ENCODE results near the gene SUPT3H. TPM values are rescaled to one million over a fixed set of nuclear protein-coding genes. Genes with fewer than 3 reads are reported as not detected.

Gene SUPT3H
- total RNA-seq, 1 donor from 2014 or later, result 9.9 TPM

GRCh38 chr6:44800171-44800783 lies 577.5 kb downstream of the SUPT3H start:
- Histone ChIP-seq H3K27ac (ENCODE audit: low read depth, low read length) (no peak overlapping the region), H3K4me3 (ENCODE audit: low read length in 3 of 3) (peak overlapping the region in 1 of 3 donors; percentile 38), H3K9me3 (ENCODE audit: control insufficient read depth in 3 of 3, low read length in 3 of 3) (no peaks in the 10 kb centered on the region), H3K4me1 (ENCODE audit: control insufficient read depth in 3 of 3, insufficient read depth in 3 of 3, low read length in 3 of 3) (peaks cover 14 to 19% (median 16%) of the 10 kb centered on the region in 3 donors), H3K27me3 (ENCODE audit: control insufficient read depth in 3 of 3, insufficient read depth in 3 of 3, low read length in 3 of 3) (peaks cover 0 to 7% (median 0%) of the 10 kb centered on the region in 3 donors), H3K36me3 (ENCODE audit: control insufficient read depth in 3 of 3, insufficient read depth in 3 of 3, low read length in 3 of 3) (no peaks in the 10 kb centered on the region), H3K9ac (ENCODE audit: low read depth in 1 of 3, low read length in 3 of 3) (peak overlapping the region in 1 of 3 donors; percentile 11)

GRCh38 chr6:44797746-44798145 lies 580.0 kb downstream of the SUPT3H start:
- Histone ChIP-seq H3K4me1 (ENCODE audit: control insufficient read depth in 3 of 3, insufficient read depth in 3 of 3, low read length in 3 of 3) (peaks cover 16 to 19% (median 17%) of the 10 kb centered on the region in 3 donors), H3K9me3 (ENCODE audit: control insufficient read depth in 3 of 3, low read length in 3 of 3) (no peaks in the 10 kb centered on the region), H3K36me3 (ENCODE audit: control insufficient read depth in 3 of 3, insufficient read depth in 3 of 3, low read length in 3 of 3) (no peaks in the 10 kb centered on the region), H3K9ac (ENCODE audit: low read depth in 1 of 3, low read length in 3 of 3) (no peak overlapping the region), H3K27me3 (ENCODE audit: control insufficient read depth in 3 of 3, insufficient read depth in 3 of 3, low read length in 3 of 3) (peaks cover 0 to 12% (median 0%) of the 10 kb centered on the region in 3 donors), H3K27ac (ENCODE audit: low read depth, low read length) (no peak overlapping the region), H3K4me3 (ENCODE audit: low read length in 3 of 3) (no peak overlapping the region)

- H3K4me1 ChIP-seq (ENCODE audit: control insufficient read depth in 3 of 3, insufficient read depth in 3 of 3, low read length in 3 of 3), result peaks cover 4 to 8% (median 7%) of the 10 kb centered on the region in 3 donors
Measured at GRCh38 chr6:44795326-44795725, 582.4 kb downstream of the SUPT3H start.

GRCh38 chr6:44789806-44790205 lies 587.9 kb downstream of the SUPT3H start:
- Histone ChIP-seq H3K9me3 (ENCODE audit: control insufficient read depth in 3 of 3, low read length in 3 of 3) (no peaks in the 10 kb centered on the region), H3K9ac (ENCODE audit: low read depth in 1 of 3, low read length in 3 of 3) (no peak overlapping the region), H3K36me3 (ENCODE audit: control insufficient read depth in 3 of 3, insufficient read depth in 3 of 3, low read length in 3 of 3) (no peaks in the 10 kb centered on the region), H3K4me1 (ENCODE audit: control insufficient read depth in 3 of 3, insufficient read depth in 3 of 3, low read length in 3 of 3) (peaks cover 0 to 9% (median 0%) of the 10 kb centered on the region in 3 donors), H3K4me3 (ENCODE audit: low read length in 3 of 3) (no peak overlapping the region), H3K27me3 (ENCODE audit: control insufficient read depth in 3 of 3, insufficient read depth in 3 of 3, low read length in 3 of 3) (peaks cover 0 to 10% (median 0%) of the 10 kb centered on the region in 3 donors), H3K27ac (ENCODE audit: low read depth, low read length) (no peak overlapping the region)

More at GRCh38 chr6:44795326-44795725, 582.4 kb downstream of the SUPT3H start:
- Histone ChIP-seq H3K27me3 (ENCODE audit: control insufficient read depth in 3 of 3, insufficient read depth in 3 of 3, low read length in 3 of 3) (peaks cover 0 to 10% (median 0%) of the 10 kb centered on the region in 3 donors), H3K9me3 (ENCODE audit: control insufficient read depth in 3 of 3, low read length in 3 of 3) (no peaks in the 10 kb centered on the region), H3K36me3 (ENCODE audit: control insufficient read depth in 3 of 3, insufficient read depth in 3 of 3, low read length in 3 of 3) (no peaks in the 10 kb centered on the region), H3K27ac (ENCODE audit: low read depth, low read length) (no peak overlapping the region), H3K9ac (ENCODE audit: low read depth in 1 of 3, low read length in 3 of 3) (no peak overlapping the region), H3K4me3 (ENCODE audit: low read length in 3 of 3) (no peak overlapping the region)

GRCh38 chr6:44789061-44789460 lies 588.7 kb downstream of the SUPT3H start:
- Histone ChIP-seq H3K4me3 (ENCODE audit: low read length in 3 of 3) (no peak overlapping the region), H3K27me3 (ENCODE audit: control insufficient read depth in 3 of 3, insufficient read depth in 3 of 3, low read length in 3 of 3) (peaks cover 0 to 10% (median 0%) of the 10 kb centered on the region in 3 donors), H3K4me1 (ENCODE audit: control insufficient read depth in 3 of 3, insufficient read depth in 3 of 3, low read length in 3 of 3) (peaks cover 0 to 6% (median 0%) of the 10 kb centered on the region in 3 donors), H3K27ac (ENCODE audit: low read depth, low read length) (no peak overlapping the region), H3K36me3 (ENCODE audit: control insufficient read depth in 3 of 3, insufficient read depth in 3 of 3, low read length in 3 of 3) (no peaks in the 10 kb centered on the region), H3K9me3 (ENCODE audit: control insufficient read depth in 3 of 3, low read length in 3 of 3) (peaks cover 0 to 3% (median 0%) of the 10 kb centered on the region in 3 donors), H3K9ac (ENCODE audit: low read depth in 1 of 3, low read length in 3 of 3) (no peak overlapping the region)

GRCh38 chr6:44788387-44788981 lies 589.2 kb downstream of the SUPT3H start:
- Histone ChIP-seq H3K4me1 (ENCODE audit: control insufficient read depth in 3 of 3, insufficient read depth in 3 of 3, low read length in 3 of 3) (peaks cover 0 to 6% (median 0%) of the 10 kb centered on the region in 3 donors), H3K4me3 (ENCODE audit: low read length in 3 of 3) (no peak overlapping the region), H3K9ac (ENCODE audit: low read depth in 1 of 3, low read length in 3 of 3) (no peak overlapping the region), H3K36me3 (ENCODE audit: control insufficient read depth in 3 of 3, insufficient read depth in 3 of 3, low read length in 3 of 3) (no peaks in the 10 kb centered on the region), H3K27ac (ENCODE audit: low read depth, low read length) (no peak overlapping the region), H3K27me3 (ENCODE audit: control insufficient read depth in 3 of 3, insufficient read depth in 3 of 3, low read length in 3 of 3) (peaks cover 0 to 10% (median 0%) of the 10 kb centered on the region in 3 donors), H3K9me3 (ENCODE audit: control insufficient read depth in 3 of 3, low read length in 3 of 3) (peaks cover 0 to 3% (median 0%) of the 10 kb centered on the region in 3 donors)

- peaks cover 0 to 6% (median 0%) of the 10 kb centered on the region in 3 donors for H3K4me1 ChIP-seq (ENCODE audit: control insufficient read depth in 3 of 3, insufficient read depth in 3 of 3, low read length in 3 of 3)
- no peak overlapping the region for H3K27ac ChIP-seq (ENCODE audit: low read depth, low read length)
- H3K4me3 ChIP-seq (ENCODE audit: low read length in 3 of 3), result no peak overlapping the region
Measured at GRCh38 chr6:44787254-44787834, 590.4 kb downstream of the SUPT3H start.

GRCh38 chr6:44785130-44785529 lies 592.6 kb downstream of the SUPT3H start:
- no peak overlapping the region for H3K27ac ChIP-seq (ENCODE audit: low read depth, low read length)
- peaks cover 0 to 3% (median 0%) of the 10 kb centered on the region in 3 donors for H3K9me3 ChIP-seq (ENCODE audit: control insufficient read depth in 3 of 3, low read length in 3 of 3)
- H3K36me3 ChIP-seq (ENCODE audit: control insufficient read depth in 3 of 3, insufficient read depth in 3 of 3, low read length in 3 of 3), result no peaks in the 10 kb centered on the region
- H3K9ac ChIP-seq (ENCODE audit: low read depth in 1 of 3, low read length in 3 of 3), result no peak overlapping the region
- H3K27me3 ChIP-seq (ENCODE audit: control insufficient read depth in 3 of 3, insufficient read depth in 3 of 3, low read length in 3 of 3), result no peaks in the 10 kb centered on the region
- H3K4me1 ChIP-seq (ENCODE audit: control insufficient read depth in 3 of 3, insufficient read depth in 3 of 3, low read length in 3 of 3), result peaks cover 0 to 3% (median 0%) of the 10 kb centered on the region in 3 donors
- H3K4me3 ChIP-seq (ENCODE audit: low read length in 3 of 3), result no peak overlapping the region

More at GRCh38 chr6:44787254-44787834, 590.4 kb downstream of the SUPT3H start:
- Histone ChIP-seq H3K36me3 (ENCODE audit: control insufficient read depth in 3 of 3, insufficient read depth in 3 of 3, low read length in 3 of 3) (no peaks in the 10 kb centered on the region), H3K27me3 (ENCODE audit: control insufficient read depth in 3 of 3, insufficient read depth in 3 of 3, low read length in 3 of 3) (peaks cover 0 to 5% (median 0%) of the 10 kb centered on the region in 3 donors), H3K9ac (ENCODE audit: low read depth in 1 of 3, low read length in 3 of 3) (no peak overlapping the region), H3K9me3 (ENCODE audit: control insufficient read depth in 3 of 3, low read length in 3 of 3) (peaks cover 0 to 3% (median 0%) of the 10 kb centered on the region in 3 donors)

GRCh38 chr6:44784195-44784594 lies 593.5 kb downstream of the SUPT3H start:
- Histone ChIP-seq H3K4me3 (ENCODE audit: low read length in 3 of 3) (no peak overlapping the region), H3K27me3 (ENCODE audit: control insufficient read depth in 3 of 3, insufficient read depth in 3 of 3, low read length in 3 of 3) (no peaks in the 10 kb centered on the region), H3K9me3 (ENCODE audit: control insufficient read depth in 3 of 3, low read length in 3 of 3) (peaks cover 0 to 3% (median 0%) of the 10 kb centered on the region in 3 donors), H3K27ac (ENCODE audit: low read depth, low read length) (no peak overlapping the region), H3K4me1 (ENCODE audit: control insufficient read depth in 3 of 3, insufficient read depth in 3 of 3, low read length in 3 of 3) (no peaks in the 10 kb centered on the region), H3K36me3 (ENCODE audit: control insufficient read depth in 3 of 3, insufficient read depth in 3 of 3, low read length in 3 of 3) (no peaks in the 10 kb centered on the region), H3K9ac (ENCODE audit: low read depth in 1 of 3, low read length in 3 of 3) (no peak overlapping the region)

- Histone ChIP-seq H3K9me3 (ENCODE audit: control insufficient read depth in 3 of 3, low read length in 3 of 3) (peaks cover 0 to 3% (median 0%) of the 10 kb centered on the region in 3 donors), H3K27me3 (ENCODE audit: control insufficient read depth in 3 of 3, insufficient read depth in 3 of 3, low read length in 3 of 3) (no peaks in the 10 kb centered on the region), H3K4me1 (ENCODE audit: control insufficient read depth in 3 of 3, insufficient read depth in 3 of 3, low read length in 3 of 3) (no peaks in the 10 kb centered on the region), H3K9ac (ENCODE audit: low read depth in 1 of 3, low read length in 3 of 3) (no peak overlapping the region), H3K27ac (ENCODE audit: low read depth, low read length) (no peak overlapping the region), H3K4me3 (ENCODE audit: low read length in 3 of 3) (no peak overlapping the region), H3K36me3 (ENCODE audit: control insufficient read depth in 3 of 3, insufficient read depth in 3 of 3, low read length in 3 of 3) (no peaks in the 10 kb centered on the region)
Measured at GRCh38 chr6:44782892-44783291, 594.8 kb downstream of the SUPT3H start.

Measured in skeletal muscle tissue (tissue), 4 donors.